ENCODE results near the gene CAMK1D. TPM values are rescaled to one million over a fixed set of nuclear protein-coding genes. Genes with fewer than 3 reads are reported as not detected.

The CAMK1D gene
- total and polyA plus RNA-seq, 8 donors, result 4.4 to 10.8 (median 4.8) TPM

GRCh38 chr10:12650122-12650521, 300.8 kb downstream of the CAMK1D start:
- no peaks in the 10 kb centered on the region for H3K4me1 ChIP-seq
- H3K36me3 ChIP-seq, result no peaks in the 10 kb centered on the region
- intact Hi-C loops (cut with DNase I), result no loop called here
- ATAC-seq, result no peak
- H3K27ac ChIP-seq, result no peak overlapping the region
- H3K27me3 ChIP-seq, result peaks cover 0 to 13% of the 10 kb centered on the region in 2 donors
- peak in 1 of 4 donors; percentile 61 for DNase-seq
- TF ChIP-seq CTCF (IDR thresholded peaks at IDR 0.05), result no peak
- H3K4me3 ChIP-seq, result no peak overlapping the region
- no peaks in the 10 kb centered on the region for H3K9me3 ChIP-seq

- DNase-seq (no peak), ATAC-seq (no peak)
- Histone ChIP-seq H3K27me3 (peaks cover 0 to 13% of the 10 kb centered on the region in 2 donors), H3K4me3 (no peak overlapping the region), H3K36me3 (no peaks in the 10 kb centered on the region), H3K4me1 (no peaks in the 10 kb centered on the region), H3K27ac (no peak overlapping the region), H3K9me3 (no peaks in the 10 kb centered on the region)
- no peak for TF ChIP-seq CTCF (IDR thresholded peaks at IDR 0.05)
- intact Hi-C loops (cut with DNase I), result no loop called here
These were observed 301.4 kb downstream of the CAMK1D start for GRCh38 chr10:12650538-12651298.

DNA sequence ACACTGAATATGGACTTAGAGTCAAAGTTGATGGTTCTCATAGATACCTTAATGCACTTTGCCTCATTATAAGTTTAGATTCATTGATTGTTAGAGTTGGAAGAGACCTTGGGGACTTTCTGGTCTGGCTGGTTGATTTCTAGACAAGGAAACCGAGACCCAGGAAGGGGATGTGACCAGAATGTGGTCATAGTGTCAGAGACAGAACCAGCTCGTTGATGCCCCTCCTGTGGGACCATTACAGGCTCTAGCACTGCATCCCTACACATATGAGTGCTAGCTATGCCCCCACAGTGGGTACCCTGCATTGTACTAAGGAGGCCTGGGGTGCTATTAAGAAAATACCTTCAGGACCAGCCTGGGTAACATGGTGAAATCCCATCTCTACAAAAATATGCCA, 306.6 kb downstream of the CAMK1D start:
- intact Hi-C loops (cut with DNase I), result loop anchor here in 1 of 2 donors (5.0 kb wide), 1 partner anchor 389 kb away; no protein-coding TSS in a partner anchor

GRCh38 chr10:12656518-12657142, 307.3 kb downstream of the CAMK1D start:
- Histone ChIP-seq H3K9me3 (no peaks in the 10 kb centered on the region), H3K27ac (no peak overlapping the region), H3K4me1 (no peaks in the 10 kb centered on the region), H3K36me3 (no peaks in the 10 kb centered on the region), H3K27me3 (peaks cover 0 to 14% of the 10 kb centered on the region in 2 donors), H3K4me3 (no peak overlapping the region)
- DNase-seq, result peak in 2 of 4 donors; percentile 12 to 18
- peak; percentile 59 to 60 for TF ChIP-seq CTCF (IDR thresholded peaks at IDR 0.05)
- ATAC-seq, result peak; percentile 86
- intact Hi-C loops (cut with DNase I), result loop anchor here in 1 of 2 donors (5.0 kb wide), 1 partner anchor 389 kb away; no protein-coding TSS in a partner anchor

More for the DNA sequence above, 306.6 kb downstream of the CAMK1D start:
- no peak for DNase-seq
- Histone ChIP-seq H3K36me3 (no peaks in the 10 kb centered on the region), H3K27me3 (peaks cover 0 to 21% of the 10 kb centered on the region in 2 donors), H3K4me1 (no peaks in the 10 kb centered on the region), H3K27ac (no peak overlapping the region), H3K4me3 (no peak overlapping the region), H3K9me3 (no peaks in the 10 kb centered on the region)
- no peak for ATAC-seq
- no peak for TF ChIP-seq CTCF (IDR thresholded peaks at IDR 0.05)

DNA sequence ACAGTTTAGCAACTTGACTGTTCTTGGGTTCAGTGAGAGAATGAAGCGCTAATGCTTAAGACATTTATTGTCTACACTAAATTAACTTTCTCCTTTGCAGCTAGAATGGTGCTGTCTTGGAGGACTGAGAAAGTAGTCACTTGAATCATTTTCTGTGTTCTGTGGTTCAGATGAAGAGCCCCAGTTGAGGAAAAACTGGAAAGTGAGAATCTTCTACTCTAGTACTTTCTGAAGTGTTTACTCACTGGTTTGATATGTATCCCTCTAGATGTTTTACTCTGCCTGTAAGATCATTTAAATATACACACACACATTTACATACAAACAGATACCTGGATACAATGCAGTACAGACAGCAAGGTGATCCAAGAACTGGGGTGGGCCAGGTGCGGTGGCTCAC, 308.1 kb downstream of the CAMK1D start:
- DNase-seq, result no peak
- no peak for TF ChIP-seq CTCF (IDR thresholded peaks at IDR 0.05)
- H3K4me1 ChIP-seq, result no peaks in the 10 kb centered on the region
- H3K27me3 ChIP-seq, result peaks cover 0 to 13% of the 10 kb centered on the region in 2 donors
- intact Hi-C loops (cut with DNase I), result loop anchor here in 1 of 2 donors (5.0 kb wide), 1 partner anchor 390 kb away; no protein-coding TSS in a partner anchor
- ATAC-seq, result no peak
- H3K36me3 ChIP-seq, result no peaks in the 10 kb centered on the region
- no peak overlapping the region for H3K4me3 ChIP-seq
- H3K9me3 ChIP-seq, result no peaks in the 10 kb centered on the region
- H3K27ac ChIP-seq, result no peak overlapping the region

All from left lung (tissue), 10 donors.